ENCODE data around the gene SERBP1. TPM values are rescaled to one million over a fixed set of nuclear protein-coding genes. Genes with fewer than 3 reads are reported as not detected.

SERBP1 gene
- total RNA-seq, 1 experiment from 2014 or later: 230 TPM

DNA sequence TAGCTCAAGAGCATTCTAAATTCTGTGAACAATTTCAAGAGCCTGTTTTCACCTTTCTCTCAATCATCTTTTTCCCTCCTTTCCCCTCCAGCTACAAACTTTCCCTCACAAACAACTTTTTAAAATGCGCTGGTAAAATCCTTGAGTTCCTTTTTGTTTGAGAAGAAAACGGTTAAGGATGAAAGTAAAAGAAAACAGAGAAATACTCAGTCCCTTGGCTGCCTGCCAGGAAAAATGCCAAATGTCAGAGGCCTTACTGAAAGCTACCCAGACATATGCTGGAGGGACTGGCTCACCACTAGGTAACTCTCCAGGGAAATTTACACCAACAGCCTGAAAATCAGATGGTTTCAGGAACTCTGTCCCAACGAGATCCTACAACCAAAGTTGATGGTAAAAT lies 11.0 kb upstream of the SERBP1 start:
- no TSS peak for BruUV-seq (replicated peaks)
- POLR2A ChIA-PET: no interaction called here
- no peak overlapping the region for H3K4me3 ChIP-seq (ENCODE audit: low read depth in 2 of 2, low read length in 2 of 2)
- no peak for ATAC-seq
- H3K27ac ChIP-seq (ENCODE audit: low read length): no peak overlapping the region
- H3K27me3 ChIP-seq (ENCODE audit: control insufficient read depth, insufficient read depth, low read length): no peaks in the 10 kb centered on the region
- in situ Hi-C loops (cut with HindIII; ENCODE audit: low pct_unique_long_range_greater_than_20kb, low sequenced_read_pairs): no loop called here
- TF ChIP-seq TCF7L2 (IDR thresholded peaks at IDR 0.05; ENCODE audit: low read depth, low read length): no peak
- TF ChIP-seq SIN3A (IDR thresholded peaks at IDR 0.05; ENCODE audit: borderline replicate concordance, insufficient read depth, low read depth, low read length): no peak
- TF ChIP-seq, protein P1, sequence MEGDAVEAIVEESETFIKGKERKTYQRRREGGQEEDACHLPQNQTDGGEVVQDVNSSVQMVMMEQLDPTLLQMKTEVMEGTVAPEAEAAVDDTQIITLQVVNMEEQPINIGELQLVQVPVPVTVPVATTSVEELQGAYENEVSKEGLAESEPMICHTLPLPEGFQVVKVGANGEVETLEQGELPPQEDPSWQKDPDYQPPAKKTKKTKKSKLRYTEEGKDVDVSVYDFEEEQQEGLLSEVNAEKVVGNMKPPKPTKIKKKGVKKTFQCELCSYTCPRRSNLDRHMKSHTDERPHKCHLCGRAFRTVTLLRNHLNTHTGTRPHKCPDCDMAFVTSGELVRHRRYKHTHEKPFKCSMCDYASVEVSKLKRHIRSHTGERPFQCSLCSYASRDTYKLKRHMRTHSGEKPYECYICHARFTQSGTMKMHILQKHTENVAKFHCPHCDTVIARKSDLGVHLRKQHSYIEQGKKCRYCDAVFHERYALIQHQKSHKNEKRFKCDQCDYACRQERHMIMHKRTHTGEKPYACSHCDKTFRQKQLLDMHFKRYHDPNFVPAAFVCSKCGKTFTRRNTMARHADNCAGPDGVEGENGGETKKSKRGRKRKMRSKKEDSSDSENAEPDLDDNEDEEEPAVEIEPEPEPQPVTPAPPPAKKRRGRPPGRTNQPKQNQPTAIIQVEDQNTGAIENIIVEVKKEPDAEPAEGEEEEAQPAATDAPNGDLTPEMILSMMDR (IDR thresholded peaks at IDR 0.05): no peak
- TF ChIP-seq, protein P2, sequence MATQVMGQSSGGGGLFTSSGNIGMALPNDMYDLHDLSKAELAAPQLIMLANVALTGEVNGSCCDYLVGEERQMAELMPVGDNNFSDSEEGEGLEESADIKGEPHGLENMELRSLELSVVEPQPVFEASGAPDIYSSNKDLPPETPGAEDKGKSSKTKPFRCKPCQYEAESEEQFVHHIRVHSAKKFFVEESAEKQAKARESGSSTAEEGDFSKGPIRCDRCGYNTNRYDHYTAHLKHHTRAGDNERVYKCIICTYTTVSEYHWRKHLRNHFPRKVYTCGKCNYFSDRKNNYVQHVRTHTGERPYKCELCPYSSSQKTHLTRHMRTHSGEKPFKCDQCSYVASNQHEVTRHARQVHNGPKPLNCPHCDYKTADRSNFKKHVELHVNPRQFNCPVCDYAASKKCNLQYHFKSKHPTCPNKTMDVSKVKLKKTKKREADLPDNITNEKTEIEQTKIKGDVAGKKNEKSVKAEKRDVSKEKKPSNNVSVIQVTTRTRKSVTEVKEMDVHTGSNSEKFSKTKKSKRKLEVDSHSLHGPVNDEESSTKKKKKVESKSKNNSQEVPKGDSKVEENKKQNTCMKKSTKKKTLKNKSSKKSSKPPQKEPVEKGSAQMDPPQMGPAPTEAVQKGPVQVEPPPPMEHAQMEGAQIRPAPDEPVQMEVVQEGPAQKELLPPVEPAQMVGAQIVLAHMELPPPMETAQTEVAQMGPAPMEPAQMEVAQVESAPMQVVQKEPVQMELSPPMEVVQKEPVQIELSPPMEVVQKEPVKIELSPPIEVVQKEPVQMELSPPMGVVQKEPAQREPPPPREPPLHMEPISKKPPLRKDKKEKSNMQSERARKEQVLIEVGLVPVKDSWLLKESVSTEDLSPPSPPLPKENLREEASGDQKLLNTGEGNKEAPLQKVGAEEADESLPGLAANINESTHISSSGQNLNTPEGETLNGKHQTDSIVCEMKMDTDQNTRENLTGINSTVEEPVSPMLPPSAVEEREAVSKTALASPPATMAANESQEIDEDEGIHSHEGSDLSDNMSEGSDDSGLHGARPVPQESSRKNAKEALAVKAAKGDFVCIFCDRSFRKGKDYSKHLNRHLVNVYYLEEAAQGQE (IDR thresholded peaks at IDR 0.05; ENCODE audit: insufficient read depth in 1 of 2, low read depth in 2 of 2, low read length in 1 of 2): no peak
- no peak for TF ChIP-seq POLR2AphosphoS5 (IDR thresholded peaks at IDR 0.05; ENCODE audit: low read depth, low read length)
- DNase-seq (ENCODE audit: low read depth, low spot score): no peak
- H3K36me3 ChIP-seq (ENCODE audit: control insufficient read depth, insufficient read depth, low read length): no peaks in the 10 kb centered on the region
- intact Hi-C loops (cut with micrococcal nuclease; ENCODE audit: unreplicated experiment): no loop called here
- H3K4me1 ChIP-seq (ENCODE audit: control insufficient read depth, insufficient read depth, low read length): no peaks in the 10 kb centered on the region
- no peaks in the 10 kb centered on the region for H3K9me3 ChIP-seq (ENCODE audit: control insufficient read depth, insufficient read depth, low read depth, low read length)
- CTCF ChIA-PET: no interaction called here

DNA sequence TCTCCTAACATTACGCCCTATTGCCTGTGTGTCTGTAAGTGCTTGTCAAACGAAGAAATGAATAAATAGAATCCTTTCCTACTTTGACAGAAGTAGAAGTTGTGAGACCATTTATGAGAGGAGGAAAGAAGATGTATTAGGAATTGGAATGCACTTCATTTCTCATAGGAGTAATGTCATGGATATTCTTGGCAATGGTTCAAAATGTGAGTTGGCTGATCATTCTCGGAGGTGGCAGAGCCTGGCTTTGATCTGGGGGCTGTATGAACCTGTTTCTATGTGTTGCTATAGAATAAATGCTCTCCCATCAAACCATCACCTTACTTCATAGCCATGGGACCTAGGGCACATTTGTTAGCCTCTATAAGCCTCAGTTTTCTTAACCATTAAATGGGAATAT lies 10.1 kb upstream of the SERBP1 start:
- Histone ChIP-seq H3K36me3 (ENCODE audit: control insufficient read depth, insufficient read depth, low read length) (no peaks in the 10 kb centered on the region), H3K27me3 (ENCODE audit: control insufficient read depth, insufficient read depth, low read length) (no peaks in the 10 kb centered on the region), H3K27ac (ENCODE audit: low read length) (no peak overlapping the region), H3K9me3 (ENCODE audit: control insufficient read depth, insufficient read depth, low read depth, low read length) (no peaks in the 10 kb centered on the region), H3K4me3 (ENCODE audit: low read depth in 2 of 2, low read length in 2 of 2) (no peak overlapping the region), H3K4me1 (ENCODE audit: control insufficient read depth, insufficient read depth, low read length) (no peaks in the 10 kb centered on the region)
- POLR2A ChIA-PET: no interaction called here
- intact Hi-C loops (cut with micrococcal nuclease; ENCODE audit: unreplicated experiment): no loop called here
- DNase-seq (ENCODE audit: low read depth, low spot score) (no peak), ATAC-seq (no peak)
- TF ChIP-seq POLR2AphosphoS5 (IDR thresholded peaks at IDR 0.05; ENCODE audit: low read depth, low read length): no peak
- TF ChIP-seq TCF7L2 (IDR thresholded peaks at IDR 0.05; ENCODE audit: low read depth, low read length): no peak
- TF ChIP-seq SIN3A (IDR thresholded peaks at IDR 0.05; ENCODE audit: borderline replicate concordance, insufficient read depth, low read depth, low read length): no peak
- TF ChIP-seq, protein P2 (IDR thresholded peaks at IDR 0.05; ENCODE audit: insufficient read depth in 1 of 2, low read depth in 2 of 2, low read length in 1 of 2): no peak
- TF ChIP-seq, protein P1 (IDR thresholded peaks at IDR 0.05): no peak
- BruUV-seq (replicated peaks): no TSS peak
- CTCF ChIA-PET: no interaction called here
- in situ Hi-C loops (cut with HindIII; ENCODE audit: low pct_unique_long_range_greater_than_20kb, low sequenced_read_pairs): no loop called here

Measured in Panc1 (cell line).